Measurements from ENCODE around the gene FKBP7.

GRCh38 chr2:178457390-178457886, 21.0 kb downstream of the FKBP7 start:
- TF ChIP-seq CTCF (conservative IDR thresholded peaks at IDR 0.05) (no peak), ZFX (IDR thresholded peaks at IDR 0.05) (no peak)
